Stimulated activated CD8-positive, alpha-beta memory T cell treated with anti-CD3 and anti-CD28 coated beads, Interleukin-7, amount 100 ng/mL, for 4 hours (primary cell): Measurements from ENCODE around the gene CEACAM19.

Source experiments
- DNase-seq, 2 donors: peaks; one replicate each; pipeline ENCODE4 v3.0.0-alpha.2; 2020; ENCODE audit warnings: low read depth in 2 of 2

CEACAM19 gene

DNA sequence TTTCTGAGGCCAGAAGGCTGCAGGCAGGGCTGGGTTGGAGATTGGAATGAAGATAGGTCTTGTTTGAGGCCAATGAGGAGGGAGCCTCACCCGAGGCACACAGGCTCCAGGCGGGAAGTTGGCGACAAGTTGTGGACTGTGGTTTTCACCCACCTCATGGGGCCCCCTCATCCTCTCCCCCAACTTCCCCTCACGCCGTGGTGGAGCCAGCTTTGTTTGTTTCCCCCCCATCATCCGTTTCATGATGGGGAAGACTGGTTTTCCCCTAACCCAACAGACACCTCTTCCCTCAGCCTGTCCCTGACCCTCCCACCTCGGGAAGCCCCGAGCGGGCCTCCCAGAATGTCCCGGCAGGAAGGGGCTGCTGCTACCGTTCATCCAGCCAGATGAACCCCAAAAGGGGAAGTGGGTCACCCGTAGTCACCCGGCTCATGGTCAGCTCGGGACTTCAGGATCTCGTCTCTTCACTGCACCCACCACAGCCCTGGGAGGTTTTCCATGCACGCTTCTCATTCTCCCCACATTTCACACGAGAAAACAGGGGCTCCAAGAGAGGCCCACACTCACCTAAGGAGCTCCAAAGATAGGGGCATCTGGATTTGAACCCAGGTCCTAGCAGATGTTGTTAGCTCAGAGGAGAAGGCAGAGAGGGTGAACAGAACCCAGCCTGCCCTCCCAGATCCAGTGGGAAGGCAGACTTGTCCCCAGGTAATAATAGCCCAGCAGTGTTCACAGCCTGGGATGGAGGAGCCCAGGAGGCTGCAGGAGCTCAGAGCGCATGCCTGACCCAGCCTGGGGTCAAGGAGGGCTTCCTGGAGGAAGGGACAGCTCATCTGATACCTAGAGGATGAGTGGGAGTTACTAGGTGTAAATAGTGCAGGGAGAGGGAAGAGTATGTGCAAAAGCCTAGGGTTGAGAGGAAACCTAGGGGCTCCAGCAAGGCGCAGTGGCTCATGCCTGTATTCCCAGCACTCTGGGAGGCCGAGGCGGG, 51.1 kb downstream of the CEACAM19 start:
- DNase-seq, result no peak

DNA sequence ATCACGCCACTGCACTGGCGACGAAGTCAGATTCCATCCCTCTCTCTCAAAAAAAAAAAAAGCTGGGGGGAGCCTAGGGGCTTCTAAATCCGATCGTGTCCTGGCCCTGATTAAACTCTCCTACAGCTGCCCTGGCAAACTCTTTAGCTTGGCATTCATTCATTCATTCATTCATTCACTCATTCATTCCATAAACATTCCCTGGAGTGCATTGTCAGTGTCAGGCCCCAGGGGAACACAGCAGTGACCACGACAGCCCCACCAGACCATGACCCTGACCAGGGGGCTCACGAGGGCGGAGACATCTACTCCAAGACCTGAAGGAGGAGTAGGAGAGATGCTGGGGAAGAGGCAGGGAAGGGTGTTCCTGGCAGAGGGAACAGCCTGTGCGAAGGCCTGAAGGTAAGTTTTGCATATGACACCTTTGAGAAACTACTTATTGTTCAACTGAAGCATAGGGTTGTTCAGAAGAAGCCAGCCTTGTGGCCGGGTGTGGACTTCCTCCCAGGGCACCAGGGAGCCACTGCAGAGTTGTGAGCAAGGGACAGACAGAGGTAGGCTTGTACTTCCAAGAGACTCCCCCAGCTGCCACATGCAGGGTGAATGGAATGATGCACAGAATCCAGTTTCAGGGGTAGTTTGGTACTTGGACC, 52.1 kb downstream of the CEACAM19 start:
- no peak for DNase-seq

- DNase-seq, result peak; percentile 54 to 58
These were observed 52.7 kb downstream of the CEACAM19 start for GRCh38 chr19:44723952-44724319.

GRCh38 chr19:44725251-44725650, 54.0 kb downstream of the CEACAM19 start:
- no peak for DNase-seq

GRCh38 chr19:44725684-44726083, 54.4 kb downstream of the CEACAM19 start:
- no peak for DNase-seq

DNA sequence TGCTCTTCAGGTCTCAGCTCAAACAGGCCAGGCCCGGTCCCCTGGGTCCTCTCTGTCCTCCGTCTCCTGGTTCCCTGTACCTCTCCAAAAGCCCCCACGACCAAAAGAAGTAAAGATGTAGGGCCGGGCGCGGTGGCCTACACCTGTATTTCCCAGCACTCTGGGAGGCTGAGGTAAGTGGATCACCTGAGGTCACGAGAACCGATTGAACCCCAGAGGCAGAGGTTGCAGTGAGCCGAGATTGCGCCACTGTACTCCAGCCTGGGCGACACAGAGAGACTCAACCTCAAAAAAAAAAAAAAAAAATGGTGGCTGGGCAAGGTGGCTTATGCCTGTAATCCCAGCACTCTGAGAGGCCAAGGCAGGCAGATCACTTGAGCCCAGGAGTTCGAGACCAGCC, 55.2 kb downstream of the CEACAM19 start:
- DNase-seq, result no peak

DNA sequence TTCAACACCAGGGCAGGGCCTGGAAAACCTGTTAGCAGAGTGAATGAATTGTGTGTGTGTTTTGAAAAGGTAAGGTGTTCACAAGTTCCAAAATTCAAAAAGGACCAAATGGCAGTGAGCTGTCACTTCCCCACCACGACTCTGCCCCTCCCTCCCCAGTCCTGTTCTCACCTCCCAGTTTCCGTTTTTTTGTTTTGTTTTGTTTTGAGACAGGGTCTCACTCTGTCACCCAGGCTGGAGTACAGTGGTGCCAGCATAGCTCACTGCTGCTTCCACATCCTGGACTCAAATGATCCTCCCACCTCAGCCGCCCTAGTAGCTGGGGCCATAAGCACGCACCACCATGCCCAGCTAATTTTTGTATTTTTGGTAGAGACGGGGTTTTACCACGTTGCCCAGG, 56.9 kb downstream of the CEACAM19 start:
- DNase-seq, result no peak

GRCh38 chr19:44729516-44730033, 58.3 kb downstream of the CEACAM19 start:
- DNase-seq, result no peak

- DNase-seq, result no peak
These were observed 59.8 kb downstream of the CEACAM19 start for GRCh38 chr19:44731081-44731480.

- DNase-seq, result no peak
These were observed 60.3 kb downstream of the CEACAM19 start for GRCh38 chr19:44731622-44732021.

GRCh38 chr19:44732235-44733014, 61.1 kb downstream of the CEACAM19 start:
- no peak for DNase-seq
